ENCODE data around the gene CRTAC1. TPM values are rescaled to one million over a fixed set of nuclear protein-coding genes. Genes with fewer than 3 reads are reported as not detected.

CRTAC1 gene
- total RNA-seq, 1 experiment from 2014 or later = 1.2 TPM

DNA sequence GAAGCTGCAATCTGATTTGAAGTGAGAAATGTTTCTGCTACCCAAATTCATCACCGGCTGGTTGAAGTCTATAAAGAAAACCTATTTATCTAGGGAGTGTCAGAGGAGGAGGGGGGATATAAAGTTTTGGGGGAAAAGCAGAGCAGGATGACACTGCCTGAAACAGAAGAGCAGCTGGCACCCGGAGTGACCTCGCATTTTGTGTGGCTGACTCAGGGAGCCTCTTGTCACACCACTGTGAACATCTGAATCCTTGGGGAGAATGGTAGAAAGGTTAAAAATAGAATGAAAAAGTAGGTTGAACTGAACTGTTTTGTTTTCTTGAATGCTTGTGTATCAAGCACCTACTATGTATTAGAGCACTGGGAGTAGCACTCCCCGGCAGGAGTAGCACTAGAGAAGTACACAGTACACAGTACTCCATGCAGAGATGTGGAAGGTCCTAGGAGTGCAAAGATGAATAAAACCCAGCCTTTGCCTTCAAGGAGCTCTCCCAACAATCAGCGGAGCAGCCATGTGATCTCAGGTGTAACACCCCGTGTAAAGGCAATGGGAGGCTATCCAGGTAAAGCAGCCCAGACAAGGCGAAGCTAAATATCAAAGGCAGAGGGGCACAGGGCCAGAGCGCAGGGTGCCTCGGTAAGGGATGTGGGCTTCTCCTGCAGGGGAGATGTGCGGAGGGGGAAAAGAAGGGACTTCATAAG is 13.5 kb downstream of the CRTAC1 start:
- Mint-ChIP-seq H3K9me3 (no peaks in the 10 kb centered on the region), H3K4me3 (no peak overlapping the region), H3K36me3 (no peaks in the 10 kb centered on the region), H3K27ac (no peak overlapping the region), H3K27me3 (ENCODE audit: low read depth) (no peaks in the 10 kb centered on the region), H3K4me1 (peaks cover 7% of the 10 kb centered on the region)
- ATAC-seq (no peak), DNase-seq (ENCODE audit: low spot score) (no peak)
- POLR2A ChIA-PET = no interaction called here
- CTCF ChIA-PET = interaction anchor here (1.4 to 4.7 kb wide), 4 partner anchors 11 to 29 kb away, joined by 4 to 32 read pairs (median 6); no protein-coding TSS in a partner anchor
- TF ChIP-seq, protein P1, sequence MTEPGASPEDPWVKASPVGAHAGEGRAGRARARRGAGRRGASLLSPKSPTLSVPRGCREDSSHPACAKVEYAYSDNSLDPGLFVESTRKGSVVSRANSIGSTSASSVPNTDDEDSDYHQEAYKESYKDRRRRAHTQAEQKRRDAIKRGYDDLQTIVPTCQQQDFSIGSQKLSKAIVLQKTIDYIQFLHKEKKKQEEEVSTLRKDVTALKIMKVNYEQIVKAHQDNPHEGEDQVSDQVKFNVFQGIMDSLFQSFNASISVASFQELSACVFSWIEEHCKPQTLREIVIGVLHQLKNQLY (CRISPR knock-in tag; IDR thresholded peaks at IDR 0.05) = no peak
- no peak for TF ChIP-seq RELA (CRISPR knock-in tag; IDR thresholded peaks at IDR 0.05; ENCODE audit: borderline replicate concordance)
- no peak for TF ChIP-seq ZNF416 (CRISPR knock-in tag; IDR thresholded peaks at IDR 0.05)
- no peak for TF ChIP-seq MAX (CRISPR knock-in tag; IDR thresholded peaks at IDR 0.05)
- TF ChIP-seq, protein P2, sequence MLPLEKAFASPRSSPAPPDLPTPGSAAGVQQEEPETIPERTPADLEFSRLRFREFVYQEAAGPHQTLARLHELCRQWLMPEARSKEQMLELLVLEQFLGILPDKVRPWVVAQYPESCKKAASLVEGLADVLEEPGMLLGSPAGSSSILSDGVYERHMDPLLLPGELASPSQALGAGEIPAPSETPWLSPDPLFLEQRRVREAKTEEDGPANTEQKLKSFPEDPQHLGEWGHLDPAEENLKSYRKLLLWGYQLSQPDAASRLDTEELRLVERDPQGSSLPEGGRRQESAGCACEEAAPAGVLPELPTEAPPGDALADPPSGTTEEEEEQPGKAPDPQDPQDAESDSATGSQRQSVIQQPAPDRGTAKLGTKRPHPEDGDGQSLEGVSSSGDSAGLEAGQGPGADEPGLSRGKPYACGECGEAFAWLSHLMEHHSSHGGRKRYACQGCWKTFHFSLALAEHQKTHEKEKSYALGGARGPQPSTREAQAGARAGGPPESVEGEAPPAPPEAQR (CRISPR knock-in tag; IDR thresholded peaks at IDR 0.05) = no peak
- TF ChIP-seq, protein P3, sequence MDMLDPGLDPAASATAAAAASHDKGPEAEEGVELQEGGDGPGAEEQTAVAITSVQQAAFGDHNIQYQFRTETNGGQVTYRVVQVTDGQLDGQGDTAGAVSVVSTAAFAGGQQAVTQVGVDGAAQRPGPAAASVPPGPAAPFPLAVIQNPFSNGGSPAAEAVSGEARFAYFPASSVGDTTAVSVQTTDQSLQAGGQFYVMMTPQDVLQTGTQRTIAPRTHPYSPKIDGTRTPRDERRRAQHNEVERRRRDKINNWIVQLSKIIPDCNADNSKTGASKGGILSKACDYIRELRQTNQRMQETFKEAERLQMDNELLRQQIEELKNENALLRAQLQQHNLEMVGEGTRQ (CRISPR knock-in tag; IDR thresholded peaks at IDR 0.05) = no peak
- TF ChIP-seq TEAD1 (CRISPR knock-in tag; IDR thresholded peaks at IDR 0.05) = no peak
- TF ChIP-seq TCF7 (CRISPR knock-in tag; IDR thresholded peaks at IDR 0.05; ENCODE audit: low read depth) = no peak
- TF ChIP-seq, protein P4, sequence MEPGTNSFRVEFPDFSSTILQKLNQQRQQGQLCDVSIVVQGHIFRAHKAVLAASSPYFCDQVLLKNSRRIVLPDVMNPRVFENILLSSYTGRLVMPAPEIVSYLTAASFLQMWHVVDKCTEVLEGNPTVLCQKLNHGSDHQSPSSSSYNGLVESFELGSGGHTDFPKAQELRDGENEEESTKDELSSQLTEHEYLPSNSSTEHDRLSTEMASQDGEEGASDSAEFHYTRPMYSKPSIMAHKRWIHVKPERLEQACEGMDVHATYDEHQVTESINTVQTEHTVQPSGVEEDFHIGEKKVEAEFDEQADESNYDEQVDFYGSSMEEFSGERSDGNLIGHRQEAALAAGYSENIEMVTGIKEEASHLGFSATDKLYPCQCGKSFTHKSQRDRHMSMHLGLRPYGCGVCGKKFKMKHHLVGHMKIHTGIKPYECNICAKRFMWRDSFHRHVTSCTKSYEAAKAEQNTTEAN (CRISPR knock-in tag; IDR thresholded peaks at IDR 0.05) = no peak
- TF ChIP-seq ZNF396 (CRISPR knock-in tag; IDR thresholded peaks at IDR 0.05; ENCODE audit: borderline replicate concordance) = no peak
- TF ChIP-seq, protein P5, sequence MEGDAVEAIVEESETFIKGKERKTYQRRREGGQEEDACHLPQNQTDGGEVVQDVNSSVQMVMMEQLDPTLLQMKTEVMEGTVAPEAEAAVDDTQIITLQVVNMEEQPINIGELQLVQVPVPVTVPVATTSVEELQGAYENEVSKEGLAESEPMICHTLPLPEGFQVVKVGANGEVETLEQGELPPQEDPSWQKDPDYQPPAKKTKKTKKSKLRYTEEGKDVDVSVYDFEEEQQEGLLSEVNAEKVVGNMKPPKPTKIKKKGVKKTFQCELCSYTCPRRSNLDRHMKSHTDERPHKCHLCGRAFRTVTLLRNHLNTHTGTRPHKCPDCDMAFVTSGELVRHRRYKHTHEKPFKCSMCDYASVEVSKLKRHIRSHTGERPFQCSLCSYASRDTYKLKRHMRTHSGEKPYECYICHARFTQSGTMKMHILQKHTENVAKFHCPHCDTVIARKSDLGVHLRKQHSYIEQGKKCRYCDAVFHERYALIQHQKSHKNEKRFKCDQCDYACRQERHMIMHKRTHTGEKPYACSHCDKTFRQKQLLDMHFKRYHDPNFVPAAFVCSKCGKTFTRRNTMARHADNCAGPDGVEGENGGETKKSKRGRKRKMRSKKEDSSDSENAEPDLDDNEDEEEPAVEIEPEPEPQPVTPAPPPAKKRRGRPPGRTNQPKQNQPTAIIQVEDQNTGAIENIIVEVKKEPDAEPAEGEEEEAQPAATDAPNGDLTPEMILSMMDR (IDR thresholded peaks at IDR 0.05) = no peak
- TF ChIP-seq GABPB1 (CRISPR knock-in tag; IDR thresholded peaks at IDR 0.05) = no peak

- no peaks in the 10 kb centered on the region for H3K36me3 Mint-ChIP-seq
- DNase-seq (ENCODE audit: low spot score) (no peak), ATAC-seq (no peak)
- H3K27ac Mint-ChIP-seq = no peak overlapping the region
- H3K4me1 Mint-ChIP-seq = peaks cover 23% of the 10 kb centered on the region
- no peak overlapping the region for H3K4me3 Mint-ChIP-seq
- ChIA-PET CTCF (interaction anchor here (0.6 to 2.6 kb wide), 8 partner anchors 9 to 223 kb away, joined by 3 to 14 read pairs (median 4); no protein-coding TSS in a partner anchor), POLR2A (no interaction called here)
- no peaks in the 10 kb centered on the region for H3K27me3 Mint-ChIP-seq (ENCODE audit: low read depth)
- TF ChIP-seq NR2C2 (CRISPR knock-in tag; IDR thresholded peaks at IDR 0.05) (no peak), ETV6 (CRISPR knock-in tag; IDR thresholded peaks at IDR 0.05) (no peak), ZNF138 (CRISPR knock-in tag; conservative IDR thresholded peaks at IDR 0.05) (no peak), ZBTB21 (CRISPR knock-in tag; IDR thresholded peaks at IDR 0.05; ENCODE audit: borderline replicate concordance) (no peak)
- TF ChIP-seq, protein P6, sequence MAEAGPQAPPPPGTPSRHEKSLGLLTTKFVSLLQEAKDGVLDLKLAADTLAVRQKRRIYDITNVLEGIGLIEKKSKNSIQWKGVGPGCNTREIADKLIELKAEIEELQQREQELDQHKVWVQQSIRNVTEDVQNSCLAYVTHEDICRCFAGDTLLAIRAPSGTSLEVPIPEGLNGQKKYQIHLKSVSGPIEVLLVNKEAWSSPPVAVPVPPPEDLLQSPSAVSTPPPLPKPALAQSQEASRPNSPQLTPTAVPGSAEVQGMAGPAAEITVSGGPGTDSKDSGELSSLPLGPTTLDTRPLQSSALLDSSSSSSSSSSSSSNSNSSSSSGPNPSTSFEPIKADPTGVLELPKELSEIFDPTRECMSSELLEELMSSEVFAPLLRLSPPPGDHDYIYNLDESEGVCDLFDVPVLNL (CRISPR knock-in tag; IDR thresholded peaks at IDR 0.05; ENCODE audit: borderline replicate concordance, low read depth) = no peak
- H3K9me3 Mint-ChIP-seq = no peaks in the 10 kb centered on the region
Measured at GRCh38 chr10:98013776-98014175, 16.6 kb downstream of the CRTAC1 start.

All from WTC11 (cell line).